Coronary artery (tissue), 2 donors: Measurements from ENCODE around the gene CEP152.
"Not testable (repeated sequence)": the region's sequence is repeated elsewhere in the genome, so short reads cannot be mapped to it uniquely, and the experiment has no call there.

Experiments used
- DNase-seq: peaks from one replicate; pipeline ENCODE4 v3.0.0-alpha.2; 2017; ENCODE audit warnings: low spot score
- H3K27ac ChIP-seq, 2 donors: fragments of 200-600 bp; sonication (generic); one replicate each; pipeline ENCODE4 v1.5.1; 2016 to 2019
- H3K4me3 ChIP-seq: fragments of 200-600 bp; sonication (generic); 2 replicates; pipeline ENCODE4 v1.5.1; 2016; ENCODE audit warnings: mild to moderate bottlenecking, moderate library complexity
- TF ChIP-seq, protein P1 (sequence below): fragments of 200-600 bp; sonication (generic); IDR thresholded peaks from one replicate; pipeline ENCODE4 v1.5.1; 2019; ENCODE audit warnings: antibody characterized with exemption

CEP152 gene

DNA sequence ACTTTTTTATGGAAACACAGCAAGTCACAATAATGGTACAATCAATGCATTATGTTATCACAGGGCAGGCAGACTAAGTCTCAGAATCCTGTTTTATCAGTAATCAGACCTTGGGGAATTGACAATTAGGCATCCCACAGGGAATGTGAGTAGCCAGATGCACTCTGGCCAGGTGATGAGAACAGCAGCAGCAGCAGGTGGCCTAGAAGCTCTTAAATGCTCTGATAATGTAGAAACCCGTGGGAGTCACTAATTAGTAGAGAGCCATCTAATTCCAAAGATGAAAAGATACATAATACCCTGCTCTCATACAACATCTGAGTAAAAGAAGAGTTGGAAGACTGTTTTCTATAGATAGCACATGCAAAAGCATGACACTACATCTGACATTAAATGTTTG, 12.6 kb downstream of the CEP152 start:
- no peak overlapping the region for H3K4me3 ChIP-seq
- TF ChIP-seq, protein P1, sequence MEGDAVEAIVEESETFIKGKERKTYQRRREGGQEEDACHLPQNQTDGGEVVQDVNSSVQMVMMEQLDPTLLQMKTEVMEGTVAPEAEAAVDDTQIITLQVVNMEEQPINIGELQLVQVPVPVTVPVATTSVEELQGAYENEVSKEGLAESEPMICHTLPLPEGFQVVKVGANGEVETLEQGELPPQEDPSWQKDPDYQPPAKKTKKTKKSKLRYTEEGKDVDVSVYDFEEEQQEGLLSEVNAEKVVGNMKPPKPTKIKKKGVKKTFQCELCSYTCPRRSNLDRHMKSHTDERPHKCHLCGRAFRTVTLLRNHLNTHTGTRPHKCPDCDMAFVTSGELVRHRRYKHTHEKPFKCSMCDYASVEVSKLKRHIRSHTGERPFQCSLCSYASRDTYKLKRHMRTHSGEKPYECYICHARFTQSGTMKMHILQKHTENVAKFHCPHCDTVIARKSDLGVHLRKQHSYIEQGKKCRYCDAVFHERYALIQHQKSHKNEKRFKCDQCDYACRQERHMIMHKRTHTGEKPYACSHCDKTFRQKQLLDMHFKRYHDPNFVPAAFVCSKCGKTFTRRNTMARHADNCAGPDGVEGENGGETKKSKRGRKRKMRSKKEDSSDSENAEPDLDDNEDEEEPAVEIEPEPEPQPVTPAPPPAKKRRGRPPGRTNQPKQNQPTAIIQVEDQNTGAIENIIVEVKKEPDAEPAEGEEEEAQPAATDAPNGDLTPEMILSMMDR, result no peak
- DNase-seq, result no peak
- no peak overlapping the region for H3K27ac ChIP-seq

DNA sequence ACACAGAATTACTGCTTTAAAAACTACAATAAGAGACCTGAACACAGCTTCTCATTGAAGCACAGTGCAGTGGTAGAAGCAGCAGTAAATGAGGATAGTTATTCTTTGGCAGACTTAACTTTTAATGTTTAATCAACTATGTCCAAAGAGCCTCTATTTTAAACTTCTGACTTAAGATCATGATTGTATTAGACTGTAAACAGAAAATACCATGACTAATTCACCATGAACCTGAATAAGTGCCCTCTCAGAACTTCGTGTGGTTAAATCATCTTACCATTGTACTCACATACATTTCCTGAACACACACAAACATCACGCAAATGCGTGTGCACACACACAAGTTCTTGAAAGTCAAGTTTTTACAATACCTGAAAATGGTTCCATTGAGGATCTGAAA, 13.9 kb downstream of the CEP152 start:
- no peak for DNase-seq
- Histone ChIP-seq H3K27ac (peak overlapping the region in 1 of 2 donors; percentile 52), H3K4me3 (peak overlapping the region; percentile 28)
- TF ChIP-seq, protein P1, result no peak

DNA sequence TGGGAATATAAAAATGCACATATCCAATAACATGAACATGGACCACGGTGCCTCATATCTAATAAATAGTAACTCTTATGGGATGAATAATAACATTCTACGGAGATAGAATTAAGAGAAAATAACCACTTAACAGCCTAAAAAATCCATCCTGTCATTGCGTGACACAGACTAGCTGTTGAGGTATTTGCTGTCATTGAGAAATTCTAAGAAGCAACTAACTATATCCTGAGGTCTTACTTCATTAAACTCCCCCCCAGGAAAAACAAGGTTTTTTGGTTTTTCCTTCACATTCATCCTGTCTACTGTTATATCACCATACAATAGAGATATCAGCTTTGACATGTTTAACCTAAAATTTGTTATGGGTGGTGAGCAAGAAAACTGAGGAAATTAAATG, 14.3 kb downstream of the CEP152 start:
- Histone ChIP-seq H3K4me3 (no peak overlapping the region), H3K27ac (peak overlapping the region in 1 of 2 donors; percentile 52)
- DNase-seq, result no peak
- TF ChIP-seq, protein P1, result no peak

DNA sequence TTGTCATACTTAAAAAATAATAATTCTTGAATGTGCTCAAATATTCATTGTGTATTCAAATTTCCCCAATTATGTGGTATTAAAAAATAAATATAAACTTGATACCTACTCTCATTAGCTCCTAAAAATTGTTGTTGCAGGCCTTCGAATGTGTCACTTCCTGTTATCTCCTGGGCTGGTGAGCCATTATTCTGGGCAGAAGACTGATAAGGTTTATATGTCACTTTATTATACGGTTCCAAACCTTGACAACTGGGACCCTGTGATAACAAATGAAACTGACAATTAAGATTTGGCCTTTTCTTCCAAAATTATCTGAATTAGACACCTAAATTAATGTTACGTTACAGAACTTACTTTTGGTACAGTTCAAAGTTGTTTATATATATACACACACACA, 15.0 kb downstream of the CEP152 start:
- TF ChIP-seq, protein P1, result no peak
- no peak for DNase-seq

DNA sequence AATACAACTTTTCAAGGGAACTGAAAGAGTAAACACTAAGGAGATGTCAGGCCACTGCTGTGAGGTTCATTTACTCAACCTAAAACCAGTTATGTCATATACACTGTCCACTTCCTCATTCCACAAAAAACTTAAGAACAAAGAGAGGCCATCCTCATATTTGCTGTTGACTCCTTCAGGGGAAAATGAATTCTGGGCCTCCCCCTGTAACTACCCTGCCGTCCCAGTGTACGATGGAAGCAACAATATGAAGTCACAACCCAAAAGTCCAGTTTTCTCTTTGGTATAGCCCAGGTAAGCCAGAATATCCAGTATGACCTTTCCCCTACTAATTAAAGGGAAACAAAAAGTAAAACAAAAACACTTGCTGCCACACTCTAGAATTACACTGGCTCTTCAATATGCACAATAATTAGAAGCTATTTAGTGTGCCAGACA, 16.2 kb downstream of the CEP152 start:
- Histone ChIP-seq H3K27ac (peak overlapping the region; percentile 6 to 58), H3K4me3 (peak overlapping the region; percentile 4)
- TF ChIP-seq, protein P1, result no peak
- no peak for DNase-seq

More for the DNA sequence above, 15.0 kb downstream of the CEP152 start:
- Histone ChIP-seq H3K4me3 (no peak overlapping the region), H3K27ac (no peak overlapping the region)

DNA sequence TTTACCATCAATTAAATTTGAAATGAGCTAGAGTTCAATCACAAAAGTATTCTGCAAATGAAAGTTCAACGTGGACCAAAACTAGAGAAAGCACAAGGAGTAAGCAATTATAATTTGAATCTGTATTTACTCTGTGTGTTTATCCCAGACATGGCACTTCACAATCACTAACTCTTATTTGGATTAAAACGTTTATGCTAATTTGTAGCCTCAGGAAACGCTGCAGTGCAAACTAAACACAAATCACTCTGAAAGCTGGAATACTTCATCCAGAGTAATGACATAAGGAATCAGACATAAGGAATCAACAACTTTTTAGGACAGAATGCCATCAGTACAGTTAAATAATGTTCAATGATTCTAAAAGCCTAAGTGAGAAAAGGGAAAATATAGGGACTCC, 18.5 kb downstream of the CEP152 start:
- H3K27ac ChIP-seq, result no peak overlapping the region
- TF ChIP-seq, protein P1, result no peak
- DNase-seq, result no peak
- H3K4me3 ChIP-seq, result no peak overlapping the region

DNA sequence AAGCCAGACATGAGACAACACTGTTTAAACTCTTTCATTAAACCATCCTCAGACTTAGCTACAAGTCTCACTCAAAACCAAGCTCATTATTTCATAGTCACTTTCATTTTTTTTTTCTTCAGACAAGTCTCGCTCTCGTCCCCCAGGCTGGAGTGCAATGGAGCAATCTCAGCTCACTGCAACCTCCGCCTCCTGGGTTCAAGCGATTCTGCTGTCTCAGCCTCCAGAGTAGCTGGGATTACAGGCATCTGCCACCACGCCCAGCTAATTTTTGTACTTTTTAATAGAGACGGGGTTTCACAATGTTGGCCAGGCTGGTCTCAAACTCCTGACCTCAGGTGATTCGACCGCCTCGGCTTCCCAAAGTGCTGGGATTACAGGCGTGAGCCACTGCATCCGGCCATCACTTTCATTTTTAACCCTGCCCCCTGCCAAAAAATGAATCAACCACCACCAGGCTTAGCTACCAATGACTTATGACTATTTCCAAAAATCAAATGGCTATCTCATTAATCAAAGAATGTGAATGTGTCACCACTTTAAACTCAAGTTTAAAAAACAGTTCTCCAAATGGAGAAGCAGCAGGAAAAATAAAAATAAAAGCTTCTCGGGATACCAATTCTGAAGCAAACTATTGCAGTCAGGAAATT, 20.3 kb downstream of the CEP152 start:
- not testable (repeated sequence) for H3K27ac ChIP-seq, H3K4me3 ChIP-seq, DNase-seq
